ENCODE measurements around the gene SLC4A8. TPM values are rescaled to one million over a fixed set of nuclear protein-coding genes. Genes with fewer than 3 reads are reported as not detected.

The SLC4A8 gene
- total RNA-seq, 3 donors from 2014 or later (not counting 1 experiment from before 2014, with no cell fraction given) = 9.8 to 19.2 (median 13.6) TPM

DNA sequence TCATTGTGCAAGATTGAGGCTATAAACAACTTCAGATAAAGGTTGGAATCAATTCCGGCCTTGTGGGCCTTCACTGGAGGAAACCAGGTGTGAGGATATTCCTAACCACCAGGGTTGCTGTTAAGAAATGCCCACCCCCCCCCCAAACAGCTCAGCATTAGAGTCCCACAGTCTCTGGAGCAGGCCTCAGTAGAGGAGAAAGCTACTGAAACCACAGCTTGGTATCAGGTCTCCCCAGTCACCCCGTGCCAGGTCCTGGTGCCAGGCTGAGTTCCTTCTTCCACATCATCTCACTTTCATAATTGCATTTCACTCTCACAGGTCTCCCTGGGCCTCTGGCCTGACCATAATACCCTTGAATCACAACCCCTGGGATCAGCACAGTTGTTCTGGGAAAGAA, 45.9 kb upstream of the SLC4A8 start:
- H3K27ac ChIP-seq (ENCODE audit: low read length) = no peak overlapping the region
- ATAC-seq (no peak), DNase-seq (no peak)
- intact Hi-C loops (cut with micrococcal nuclease) = no loop called here
- TF ChIP-seq, protein P1, sequence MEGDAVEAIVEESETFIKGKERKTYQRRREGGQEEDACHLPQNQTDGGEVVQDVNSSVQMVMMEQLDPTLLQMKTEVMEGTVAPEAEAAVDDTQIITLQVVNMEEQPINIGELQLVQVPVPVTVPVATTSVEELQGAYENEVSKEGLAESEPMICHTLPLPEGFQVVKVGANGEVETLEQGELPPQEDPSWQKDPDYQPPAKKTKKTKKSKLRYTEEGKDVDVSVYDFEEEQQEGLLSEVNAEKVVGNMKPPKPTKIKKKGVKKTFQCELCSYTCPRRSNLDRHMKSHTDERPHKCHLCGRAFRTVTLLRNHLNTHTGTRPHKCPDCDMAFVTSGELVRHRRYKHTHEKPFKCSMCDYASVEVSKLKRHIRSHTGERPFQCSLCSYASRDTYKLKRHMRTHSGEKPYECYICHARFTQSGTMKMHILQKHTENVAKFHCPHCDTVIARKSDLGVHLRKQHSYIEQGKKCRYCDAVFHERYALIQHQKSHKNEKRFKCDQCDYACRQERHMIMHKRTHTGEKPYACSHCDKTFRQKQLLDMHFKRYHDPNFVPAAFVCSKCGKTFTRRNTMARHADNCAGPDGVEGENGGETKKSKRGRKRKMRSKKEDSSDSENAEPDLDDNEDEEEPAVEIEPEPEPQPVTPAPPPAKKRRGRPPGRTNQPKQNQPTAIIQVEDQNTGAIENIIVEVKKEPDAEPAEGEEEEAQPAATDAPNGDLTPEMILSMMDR (IDR thresholded peaks at IDR 0.05) = no peak
- Mint-ChIP-seq H3K4me3 (no peak overlapping the region), H3K9me3 (no peaks in the 10 kb centered on the region), H3K27ac (no peak overlapping the region), H3K36me3 (peaks cover 32% of the 10 kb centered on the region), H3K27me3 (ENCODE audit: low read depth in 2 of 2) (no peaks in the 10 kb centered on the region), H3K4me1 (peaks cover 6 to 24% of the 10 kb centered on the region in 2 donors)
- H3K4me1 ChIP-seq (ENCODE audit: control insufficient read depth, insufficient read depth, low read length) = no peaks in the 10 kb centered on the region
- H3K36me3 ChIP-seq (ENCODE audit: control insufficient read depth, insufficient read depth, low read length) = peaks cover 58% of the 10 kb centered on the region
- H3K9me3 ChIP-seq (ENCODE audit: control insufficient read depth, insufficient read depth, low read length) = no peaks in the 10 kb centered on the region
- H3K27me3 ChIP-seq (ENCODE audit: control insufficient read depth, insufficient read depth, low read length) = no peaks in the 10 kb centered on the region
- 72% methylated on average over 2 of the region's 2 CpGs for WGBS (ENCODE audit: insufficient coverage)
- H3K4me3 ChIP-seq (ENCODE audit: low read length) = no peak overlapping the region

DNA sequence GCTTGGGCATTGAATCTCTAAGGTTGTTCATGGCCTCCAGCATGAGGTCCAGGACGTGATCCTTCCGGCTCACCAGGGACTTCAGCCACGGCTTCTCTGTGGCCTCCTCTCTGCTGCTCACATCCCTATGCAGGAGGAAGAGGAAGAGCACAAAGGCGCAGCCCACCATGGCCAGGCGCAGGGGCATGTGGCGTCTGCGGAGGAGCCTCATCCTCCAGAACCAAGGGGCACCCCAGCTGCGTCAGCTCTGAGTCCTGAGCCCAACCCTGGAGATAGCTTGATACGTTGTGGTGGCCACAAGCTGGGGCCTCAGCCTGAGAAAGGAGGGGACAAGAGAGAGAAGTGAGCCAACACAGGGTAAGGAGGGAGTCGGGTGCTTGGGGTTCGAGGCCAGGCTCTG, 45.1 kb upstream of the SLC4A8 start:
- H3K9me3 Mint-ChIP-seq = no peaks in the 10 kb centered on the region
- no peak overlapping the region for H3K27ac Mint-ChIP-seq
- intact Hi-C loops (cut with micrococcal nuclease) = no loop called here
- peaks cover 6 to 27% of the 10 kb centered on the region in 2 donors for H3K4me1 Mint-ChIP-seq
- TF ChIP-seq, protein P1 (IDR thresholded peaks at IDR 0.05) = no peak
- ATAC-seq = no peak
- Histone ChIP-seq H3K27ac (ENCODE audit: low read length) (no peak overlapping the region), H3K27me3 (ENCODE audit: control insufficient read depth, insufficient read depth, low read length) (no peaks in the 10 kb centered on the region), H3K4me1 (ENCODE audit: control insufficient read depth, insufficient read depth, low read length) (no peaks in the 10 kb centered on the region), H3K9me3 (ENCODE audit: control insufficient read depth, insufficient read depth, low read length) (no peaks in the 10 kb centered on the region), H3K4me3 (ENCODE audit: low read length) (no peak overlapping the region), H3K36me3 (ENCODE audit: control insufficient read depth, insufficient read depth, low read length) (peaks cover 54% of the 10 kb centered on the region)
- 93% methylated on average over 9 of the region's 11 CpGs for WGBS (ENCODE audit: insufficient coverage)
- H3K4me3 Mint-ChIP-seq = no peak overlapping the region
- no peaks in the 10 kb centered on the region for H3K27me3 Mint-ChIP-seq (ENCODE audit: low read depth in 2 of 2)
- DNase-seq = no peak
- H3K36me3 Mint-ChIP-seq = peaks cover 32% of the 10 kb centered on the region

DNA sequence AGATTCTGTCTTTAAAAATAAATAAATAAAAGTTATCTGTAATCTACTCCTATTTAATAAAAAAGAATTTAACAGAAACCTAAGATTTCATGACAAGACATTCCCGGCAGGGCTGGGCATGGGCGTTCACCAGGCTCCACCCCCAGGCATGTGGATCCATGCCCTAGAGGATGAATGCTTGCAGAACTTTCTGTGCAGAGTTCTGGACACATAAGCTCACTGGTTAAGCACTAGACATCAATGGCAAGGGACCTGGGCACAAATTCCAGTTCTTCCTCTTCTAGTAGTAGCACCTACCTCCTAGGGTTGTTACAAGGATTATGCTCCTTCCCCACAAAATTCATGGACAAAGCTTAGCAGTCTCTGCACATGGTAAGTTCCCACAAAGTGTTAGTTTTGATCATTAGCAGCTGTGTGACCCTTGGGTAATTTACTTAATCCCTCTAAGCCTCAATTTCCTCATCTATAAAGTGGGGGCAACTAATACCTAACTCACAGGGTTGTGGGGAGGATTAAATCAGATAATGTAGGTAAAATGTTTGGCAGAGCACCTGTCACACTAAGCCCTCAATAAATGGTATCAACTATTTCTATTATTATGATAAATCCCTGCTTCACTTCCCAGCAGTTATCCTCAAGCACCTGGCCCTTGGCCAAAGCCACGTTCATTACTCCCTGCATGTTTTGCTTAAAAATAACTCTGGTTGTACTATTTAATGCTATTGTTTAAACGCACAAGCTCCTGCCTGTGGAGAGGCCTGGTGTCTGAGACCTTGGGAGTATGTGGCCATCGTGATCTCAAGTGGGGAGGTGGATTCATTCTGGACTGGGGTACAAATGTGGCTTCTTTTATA, 43.2 kb upstream of the SLC4A8 start:
- Histone ChIP-seq H3K4me3 (ENCODE audit: low read length) (no peak overlapping the region), H3K27me3 (ENCODE audit: control insufficient read depth, insufficient read depth, low read length) (no peaks in the 10 kb centered on the region), H3K4me1 (ENCODE audit: control insufficient read depth, insufficient read depth, low read length) (peaks cover 5% of the 10 kb centered on the region), H3K27ac (ENCODE audit: low read length) (no peak overlapping the region), H3K9me3 (ENCODE audit: control insufficient read depth, insufficient read depth, low read length) (no peaks in the 10 kb centered on the region), H3K36me3 (ENCODE audit: control insufficient read depth, insufficient read depth, low read length) (peaks cover 49% of the 10 kb centered on the region)
- intact Hi-C loops (cut with micrococcal nuclease) = no loop called here
- Mint-ChIP-seq H3K27ac (no peak overlapping the region), H3K9me3 (no peaks in the 10 kb centered on the region), H3K4me3 (no peak overlapping the region), H3K27me3 (ENCODE audit: low read depth in 2 of 2) (no peaks in the 10 kb centered on the region), H3K36me3 (peaks cover 24% of the 10 kb centered on the region), H3K4me1 (peaks cover 18 to 31% of the 10 kb centered on the region in 2 donors)
- no peak for DNase-seq
- WGBS (ENCODE audit: insufficient coverage) = 92% methylated on average over 4 of the region's 5 CpGs
- TF ChIP-seq, protein P1 (IDR thresholded peaks at IDR 0.05) = no peak
- ATAC-seq = no peak

Measured in natural killer cell (primary cell).